Measurements from ENCODE around the gene WNK3.

Gene WNK3

GRCh38 chrX:54157561-54157960, 200.3 kb downstream of the WNK3 start:
- DNase-seq: no peak
